Neural progenitor cell (in vitro differentiated cells): ENCODE results near the gene RIPK4. TPM values are rescaled to one million over a fixed set of nuclear protein-coding genes. Genes with fewer than 3 reads are reported as not detected.

Source experiments
- DNase-seq: peaks from one replicate; pipeline ENCODE4 v3.0.0-alpha.2; 2016; ENCODE audit warnings: low spot score
- H2AFZ ChIP-seq: fragments of 200-600 bp; sonication (generic); replicated peaks from 2 replicates; pipeline ENCODE4 v1.6.1; 2016; ENCODE audit warnings: antibody characterized with exemption
- H3F3A ChIP-seq: fragments of 200-600 bp; sonication (generic); 2 replicates; pipeline ENCODE4 v1.6.1; 2016; ENCODE audit warnings: antibody characterized with exemption, low read depth
- H3K27ac ChIP-seq: fragments of 200-600 bp; sonication (generic); 2 replicates; pipeline ENCODE4 v1.5.1; 2016; ENCODE audit warnings: mild to moderate bottlenecking
- H3K27me3 ChIP-seq: fragments of 200-600 bp; sonication (generic); 2 replicates; pipeline ENCODE4 v1.6.1; 2016; ENCODE audit warnings: mild to moderate bottlenecking, moderate library complexity
- H3K36me3 ChIP-seq: fragments of 200-600 bp; sonication (generic); 2 replicates; pipeline ENCODE4 v1.5.1; 2016
- H3K4me1 ChIP-seq: fragments of 200-600 bp; sonication (generic); 2 replicates; pipeline ENCODE4 v1.6.1; 2016; ENCODE audit warnings: mixed run types
- H3K4me2 ChIP-seq: fragments of 200-600 bp; sonication (generic); 2 replicates; pipeline ENCODE4 v1.6.1; 2016
- H3K4me3 ChIP-seq: fragments of 200-600 bp; sonication (generic); 2 replicates; pipeline ENCODE4 v1.5.1; 2016
- H3K79me2 ChIP-seq: fragments of 200-600 bp; sonication (generic); 2 replicates; pipeline ENCODE4 v1.6.1; 2016; ENCODE audit warnings: low read depth
- H3K9ac ChIP-seq: fragments of 200-600 bp; sonication (generic); 2 replicates; pipeline ENCODE4 v1.6.1; 2016
- H3K9me3 ChIP-seq: fragments of 200-600 bp; sonication (generic); 2 replicates; pipeline ENCODE4 v1.5.1; 2016; ENCODE audit warnings: low read depth
- H4K20me1 ChIP-seq: fragments of 200-600 bp; sonication (generic); 2 replicates; pipeline ENCODE4 v1.6.1; 2016; ENCODE audit warnings: low read depth
- H3K27ac Mint-ChIP-seq: 3 replicates; pipeline ENCODE4 v1.8.0; 2021; ENCODE audit warnings: mixed read lengths
- H3K27me3 Mint-ChIP-seq: 2 replicates; pipeline ENCODE4 v1.8.0; 2022; ENCODE audit warnings: low read depth, mild to moderate bottlenecking, inconsistent platforms, moderate library complexity, mixed read lengths; ENCODE audit not compliant: insufficient read depth
- H3K36me3 Mint-ChIP-seq: 3 replicates; pipeline ENCODE4 v1.8.0; 2021; ENCODE audit warnings: mixed read lengths
- H3K4me1 Mint-ChIP-seq: 3 replicates; pipeline ENCODE4 v1.8.0; 2021; ENCODE audit warnings: mixed read lengths
- H3K4me3 Mint-ChIP-seq: 3 replicates; pipeline ENCODE4 v1.8.0; 2021; ENCODE audit warnings: mild to moderate bottlenecking, moderate library complexity, mixed read lengths
- H3K9me3 Mint-ChIP-seq: 3 replicates; pipeline ENCODE4 v1.8.0; 2020; ENCODE audit warnings: mixed read lengths
- CTCF ChIP-seq: fragments of 200-600 bp; sonication (generic); IDR thresholded peaks from 2 replicates; pipeline ENCODE4 v1.5.1; 2017; ENCODE audit warnings: antibody characterized with exemption, mild to moderate bottlenecking
- EZH2 ChIP-seq: fragments of 200-600 bp; sonication (generic); IDR thresholded peaks from 2 replicates; pipeline ENCODE4 v1.6.1; 2017; ENCODE audit warnings: antibody characterized with exemption, mild to moderate bottlenecking, moderate library complexity
- EZH2phosphoT487 ChIP-seq: fragments of 200-600 bp; sonication (generic); IDR thresholded peaks from 2 replicates; pipeline ENCODE4 v1.6.1; 2017; ENCODE audit warnings: antibody characterized with exemption
- total RNA-seq: library from RNA; depleted of rRNA; stranded (reverse); fragments of >200 nt; gene quantifications from 2 replicates; pipeline ENCODE4 v1.2.3, GENCODE V29; 2015; ENCODE audit warnings: low replicate concordance

The RIPK4 gene
- total RNA-seq, 1 donor from 2014 or later = 1.3 TPM

GRCh38 chr21:41709166-41709565, 57.7 kb downstream of the RIPK4 start:
- H3K27me3 Mint-ChIP-seq = peaks cover 6% of the 10 kb centered on the region

GRCh38 chr21:41707960-41708330, 58.9 kb downstream of the RIPK4 start:
- no peak overlapping the region for H3K27ac ChIP-seq
- no peak overlapping the region for H3K4me3 ChIP-seq
- no peak overlapping the region for H3K9ac ChIP-seq
- H3K9me3 Mint-ChIP-seq = peaks cover 6% of the 10 kb centered on the region
- peaks cover 12% of the 10 kb centered on the region for H3K4me1 ChIP-seq
- no peak overlapping the region for H3K4me2 ChIP-seq
- H3K36me3 Mint-ChIP-seq = no peaks in the 10 kb centered on the region
- no peaks in the 10 kb centered on the region for H3K36me3 ChIP-seq
- H3K9me3 ChIP-seq = no peaks in the 10 kb centered on the region
- H3K27ac Mint-ChIP-seq = no peak overlapping the region
- H2AFZ ChIP-seq = no peak overlapping the region
- no peaks in the 10 kb centered on the region for H3K79me2 ChIP-seq
- H3F3A ChIP-seq = no peaks in the 10 kb centered on the region
- H4K20me1 ChIP-seq = no peaks in the 10 kb centered on the region
- no peak for DNase-seq
- TF ChIP-seq EZH2 = no peak
- H3K4me1 Mint-ChIP-seq = peaks cover 9% of the 10 kb centered on the region
- peaks cover 11% of the 10 kb centered on the region for H3K27me3 ChIP-seq
- H3K27me3 Mint-ChIP-seq = peaks cover 6% of the 10 kb centered on the region
- H3K4me3 Mint-ChIP-seq = no peak overlapping the region

More at GRCh38 chr21:41709166-41709565, 57.7 kb downstream of the RIPK4 start:
- DNase-seq = no peak
- Histone ChIP-seq H3F3A (no peaks in the 10 kb centered on the region), H3K27ac (no peak overlapping the region), H3K36me3 (no peaks in the 10 kb centered on the region), H2AFZ (no peak overlapping the region), H4K20me1 (no peaks in the 10 kb centered on the region), H3K9ac (no peak overlapping the region), H3K27me3 (peaks cover 11% of the 10 kb centered on the region), H3K79me2 (no peaks in the 10 kb centered on the region), H3K4me1 (peaks cover 12% of the 10 kb centered on the region), H3K4me2 (no peak overlapping the region), H3K9me3 (no peaks in the 10 kb centered on the region), H3K4me3 (no peak overlapping the region)
- H3K27ac Mint-ChIP-seq = no peak overlapping the region
- TF ChIP-seq EZH2phosphoT487 = no peak
- no peak for TF ChIP-seq CTCF
- TF ChIP-seq EZH2 = no peak
- peaks cover 6% of the 10 kb centered on the region for H3K9me3 Mint-ChIP-seq
- no peaks in the 10 kb centered on the region for H3K36me3 Mint-ChIP-seq
- peaks cover 9% of the 10 kb centered on the region for H3K4me1 Mint-ChIP-seq
- H3K4me3 Mint-ChIP-seq = no peak overlapping the region

GRCh38 chr21:41707231-41707959, 59.5 kb downstream of the RIPK4 start:
- H4K20me1 ChIP-seq = no peaks in the 10 kb centered on the region
- Mint-ChIP-seq H3K9me3 (peaks cover 6% of the 10 kb centered on the region), H3K27me3 (peaks cover 6% of the 10 kb centered on the region), H3K27ac (no peak overlapping the region), H3K4me1 (peaks cover 6% of the 10 kb centered on the region), H3K4me3 (no peak overlapping the region), H3K36me3 (no peaks in the 10 kb centered on the region)
- H3K4me3 ChIP-seq = no peak overlapping the region
- no peak for DNase-seq
- no peaks in the 10 kb centered on the region for H3K36me3 ChIP-seq
- peaks cover 11% of the 10 kb centered on the region for H3K27me3 ChIP-seq
- H3K9me3 ChIP-seq = no peaks in the 10 kb centered on the region
- peaks cover 9% of the 10 kb centered on the region for H3K4me1 ChIP-seq
- H3K4me2 ChIP-seq = no peak overlapping the region
- H3F3A ChIP-seq = no peaks in the 10 kb centered on the region
- no peak overlapping the region for H3K9ac ChIP-seq
- H2AFZ ChIP-seq = no peak overlapping the region
- H3K79me2 ChIP-seq = no peaks in the 10 kb centered on the region
- no peak overlapping the region for H3K27ac ChIP-seq
- TF ChIP-seq EZH2phosphoT487 = no peak
- no peak for TF ChIP-seq EZH2
- TF ChIP-seq CTCF = no peak

- no peaks in the 10 kb centered on the region for H3K36me3 Mint-ChIP-seq
- DNase-seq = no peak
These were observed 60.2 kb downstream of the RIPK4 start for GRCh38 chr21:41706678-41707077.

More at GRCh38 chr21:41706678-41707077, 60.2 kb downstream of the RIPK4 start:
- no peak overlapping the region for H2AFZ ChIP-seq
- peaks cover 8% of the 10 kb centered on the region for H3K27me3 ChIP-seq
- H3K36me3 ChIP-seq = no peaks in the 10 kb centered on the region
- no peak overlapping the region for H3K4me2 ChIP-seq
- H3K9ac ChIP-seq = no peak overlapping the region
- no peak overlapping the region for H3K4me3 ChIP-seq
- H3K4me1 ChIP-seq = peaks cover 1% of the 10 kb centered on the region
- no peaks in the 10 kb centered on the region for H3F3A ChIP-seq
- TF ChIP-seq CTCF (no peak), EZH2phosphoT487 (no peak), EZH2 (no peak)
- Mint-ChIP-seq H3K4me3 (no peak overlapping the region), H3K4me1 (peaks cover 4% of the 10 kb centered on the region), H3K27me3 (peaks cover 6% of the 10 kb centered on the region), H3K27ac (no peak overlapping the region), H3K9me3 (peaks cover 6% of the 10 kb centered on the region)
- no peaks in the 10 kb centered on the region for H4K20me1 ChIP-seq
- H3K9me3 ChIP-seq = no peaks in the 10 kb centered on the region
- no peak overlapping the region for H3K27ac ChIP-seq
- no peaks in the 10 kb centered on the region for H3K79me2 ChIP-seq
